NCI-H460 (cell line): ENCODE data around the gene WNT3A. TPM values are rescaled to one million over a fixed set of nuclear protein-coding genes. Genes with fewer than 3 reads are reported as not detected.
"Not testable (repeated sequence)": the region's sequence is repeated elsewhere in the genome, so short reads cannot be mapped to it uniquely, and the experiment has no call there.

Source experiments
- DNase-seq: peaks from one replicate; pipeline ENCODE4 v3.0.0-alpha.2; 2016; ENCODE audit warnings: low read depth; ENCODE audit errors: extremely low read depth
- polyA plus RNA-seq: library from polyadenylated mRNA; depleted of rRNA; stranded (reverse); fragments of >200 nt; gene quantifications from 2 replicates; pipeline ENCODE4 v1.2.3, GENCODE V29; 2014; cell fraction: nucleus; rRNA removed
- total RNA-seq: library from RNA; depleted of rRNA; stranded (reverse); fragments of >200 nt; shearing (Covaris generic); gene quantifications from 2 replicates; pipeline ENCODE4 v1.2.3, GENCODE V29; 2014; rRNA removed

WNT3A gene
- not detected in 2 replicates for total RNA-seq
- not detected in 2 replicates for polyA plus RNA-seq

DNA sequence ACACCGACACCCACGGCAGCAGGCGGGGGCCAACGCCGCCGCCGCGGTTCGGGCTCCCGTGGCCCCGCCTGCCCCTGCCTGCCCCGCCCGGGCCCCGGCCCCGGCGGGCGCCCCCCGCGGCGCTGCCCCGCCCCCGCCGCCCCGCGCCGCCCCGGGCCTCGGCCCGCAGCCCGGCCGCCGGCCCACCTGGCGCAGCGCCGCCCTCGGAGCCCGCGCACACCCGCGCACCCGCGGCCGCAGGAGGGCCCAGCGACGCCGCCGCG is at the start of gene WNT3A:
WNT3A (plus strand) TSS at position 213 of the 263 bp plus-strand sequence. CDS start 131 bp downstream, outside the sequence.
- DNase-seq: no peak

DNA sequence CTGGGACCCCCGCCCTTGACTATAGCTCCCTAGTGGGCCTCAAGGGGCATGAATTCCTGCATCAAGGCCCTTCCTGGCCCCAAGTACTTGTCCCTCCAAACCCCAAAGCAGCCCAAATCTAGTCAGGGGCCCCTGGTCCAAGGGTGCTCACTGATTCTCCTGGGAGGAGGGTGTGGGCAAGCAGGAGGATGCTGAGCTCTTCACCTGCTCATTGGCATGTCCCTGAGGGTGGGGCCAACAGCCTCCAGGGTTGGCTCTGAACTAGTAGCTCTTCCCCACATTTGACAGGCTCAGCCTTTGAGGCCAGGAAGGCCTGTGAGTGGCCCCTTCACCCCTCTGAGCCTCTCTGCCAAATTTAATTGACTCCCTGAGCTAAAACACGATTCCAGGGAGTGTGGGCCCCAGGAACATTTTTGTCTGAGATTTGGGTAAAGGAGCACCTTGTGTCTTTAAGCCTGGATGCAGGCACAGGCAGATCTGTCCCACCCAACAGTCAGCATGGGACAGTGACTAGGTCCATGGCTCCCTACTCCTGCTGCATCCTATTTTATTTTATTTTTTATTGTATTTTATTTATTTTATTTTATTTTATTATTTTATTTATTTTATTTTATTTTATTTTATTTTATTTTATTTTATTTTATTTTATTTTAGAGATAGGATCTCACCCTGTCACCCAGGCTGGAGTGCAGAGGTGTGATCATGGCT is 48.0 kb upstream of the WNT3A start:
- DNase-seq: no peak

GRCh38 chr1:227959325-227959860 is 47.4 kb upstream of the WNT3A start:
- DNase-seq: no peak

DNA sequence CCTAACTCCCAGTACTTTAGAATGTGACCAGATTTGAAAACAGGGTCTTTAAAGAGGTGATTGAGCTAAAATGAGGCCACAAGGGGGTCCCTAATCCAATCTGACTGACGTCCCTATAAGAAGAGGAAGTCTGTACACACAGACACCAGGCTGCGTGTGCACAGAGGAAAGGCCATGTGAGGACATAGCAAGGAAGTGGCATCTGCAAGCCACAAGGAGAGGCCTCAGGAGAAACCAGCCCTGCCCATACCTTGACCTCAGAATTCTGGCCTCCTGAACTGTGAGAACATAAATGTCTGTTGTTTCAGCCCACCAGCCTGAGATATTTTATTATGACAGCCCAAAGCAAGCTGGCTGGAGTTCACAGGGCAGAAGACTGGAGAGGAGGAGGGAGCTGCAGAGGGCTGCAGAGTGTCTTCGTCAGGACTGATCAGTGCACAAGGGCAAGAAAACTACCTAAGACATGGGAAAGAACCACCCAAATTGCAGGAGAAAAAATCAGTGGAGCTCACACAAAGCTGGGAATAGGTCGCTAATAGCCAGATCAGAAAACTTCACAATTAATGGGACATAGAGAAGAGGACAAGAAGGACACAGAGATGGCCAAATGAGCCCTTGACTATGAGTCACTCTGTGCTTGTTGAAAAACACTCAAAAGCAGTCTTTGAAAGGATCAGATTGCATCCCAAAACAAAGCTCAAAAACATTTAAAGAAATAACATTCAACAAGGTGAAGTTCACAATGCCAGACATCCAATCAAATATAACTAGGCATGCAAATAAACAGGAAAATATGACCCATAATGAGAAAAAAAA is 44.9 kb upstream of the WNT3A start:
- no peak for DNase-seq

GRCh38 chr1:227966733-227967132 is 40.1 kb upstream of the WNT3A start:
- DNase-seq: not testable (repeated sequence)

DNA sequence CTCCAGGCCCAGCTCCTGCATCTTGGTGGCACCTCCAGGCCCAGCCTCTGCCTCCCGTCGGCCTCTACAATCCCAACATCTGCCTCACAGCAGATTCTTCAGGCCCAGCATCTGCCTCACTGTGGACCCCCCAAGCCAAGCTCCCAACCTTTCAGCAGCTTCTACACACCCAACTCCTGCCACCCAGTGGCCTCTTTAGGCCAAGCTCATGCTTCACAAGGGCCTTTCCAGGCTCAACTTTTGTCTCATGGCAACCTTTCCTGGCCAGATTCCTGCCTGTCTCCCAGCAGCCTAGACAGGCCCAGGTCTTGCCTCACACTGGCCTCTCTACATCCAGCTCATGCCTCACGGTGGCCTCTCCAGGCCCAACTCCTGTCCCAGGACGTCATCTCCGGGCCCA is 39.0 kb upstream of the WNT3A start:
- not testable (repeated sequence) for DNase-seq

GRCh38 chr1:227970076-227970995 is 36.5 kb upstream of the WNT3A start:
- DNase-seq: not testable (repeated sequence)

DNA sequence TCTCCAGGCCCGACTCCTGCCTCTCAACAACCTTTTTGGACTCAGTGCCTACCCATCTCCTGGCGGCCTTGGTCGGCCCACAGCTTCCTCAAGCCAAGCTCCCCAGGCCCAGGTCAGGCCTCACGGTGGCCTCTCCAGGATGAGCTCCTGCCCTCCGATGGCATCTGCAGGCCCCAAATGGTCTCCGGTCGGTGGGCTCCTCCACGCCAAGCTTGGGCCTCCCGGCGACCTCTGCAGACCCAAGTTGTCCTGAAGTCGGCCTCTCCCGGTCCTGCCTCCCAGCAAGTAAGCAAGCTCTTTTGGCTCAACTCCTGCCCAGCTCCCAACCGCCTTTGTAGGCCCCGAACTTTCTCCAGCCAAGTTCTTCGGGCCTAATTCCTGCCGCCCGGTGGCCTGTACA is 35.6 kb upstream of the WNT3A start:
- DNase-seq: not testable (repeated sequence)

- not testable (repeated sequence) for DNase-seq
Measured at GRCh38 chr1:227971643-227972282, 35.0 kb upstream of the WNT3A start.

- DNase-seq: not testable (repeated sequence)
Measured at GRCh38 chr1:227972283-227972679, 34.5 kb upstream of the WNT3A start.

GRCh38 chr1:227972843-227973374 is 33.9 kb upstream of the WNT3A start:
- DNase-seq: not testable (repeated sequence)

DNA sequence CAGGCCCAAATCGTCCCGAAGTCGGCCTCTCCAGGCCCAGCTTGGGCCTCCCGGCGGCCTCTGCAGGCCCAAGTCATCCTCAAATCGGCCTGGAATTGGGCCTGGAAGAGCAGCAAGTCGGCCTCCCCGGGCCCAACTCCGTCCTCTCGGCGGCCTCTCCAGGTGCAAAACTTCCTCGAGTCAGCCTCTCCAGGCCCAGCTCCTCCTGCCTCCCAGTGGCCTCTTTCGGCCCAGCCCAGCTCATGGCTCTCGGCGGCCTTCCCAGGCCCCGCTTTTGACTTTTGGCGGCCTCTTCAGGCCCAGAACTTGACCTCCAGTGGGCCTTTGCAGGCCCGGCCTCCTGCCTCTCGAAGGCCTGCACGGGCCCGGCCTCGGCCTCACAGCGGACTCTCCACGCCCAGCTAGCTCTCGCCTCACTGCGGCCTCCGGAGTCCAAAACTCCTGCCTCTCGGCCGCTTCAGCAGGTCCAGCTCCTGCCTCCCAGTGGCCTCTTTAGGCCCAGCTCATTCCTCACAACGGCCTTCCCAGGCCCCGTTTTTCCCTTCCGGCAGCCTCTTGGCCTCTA is 33.0 kb upstream of the WNT3A start:
- not testable (repeated sequence) for DNase-seq

- DNase-seq: not testable (repeated sequence)
Measured at GRCh38 chr1:227975583-227976283, 31.1 kb upstream of the WNT3A start.

GRCh38 chr1:227987181-227987580 is 19.6 kb upstream of the WNT3A start:
- no peak for DNase-seq

DNA sequence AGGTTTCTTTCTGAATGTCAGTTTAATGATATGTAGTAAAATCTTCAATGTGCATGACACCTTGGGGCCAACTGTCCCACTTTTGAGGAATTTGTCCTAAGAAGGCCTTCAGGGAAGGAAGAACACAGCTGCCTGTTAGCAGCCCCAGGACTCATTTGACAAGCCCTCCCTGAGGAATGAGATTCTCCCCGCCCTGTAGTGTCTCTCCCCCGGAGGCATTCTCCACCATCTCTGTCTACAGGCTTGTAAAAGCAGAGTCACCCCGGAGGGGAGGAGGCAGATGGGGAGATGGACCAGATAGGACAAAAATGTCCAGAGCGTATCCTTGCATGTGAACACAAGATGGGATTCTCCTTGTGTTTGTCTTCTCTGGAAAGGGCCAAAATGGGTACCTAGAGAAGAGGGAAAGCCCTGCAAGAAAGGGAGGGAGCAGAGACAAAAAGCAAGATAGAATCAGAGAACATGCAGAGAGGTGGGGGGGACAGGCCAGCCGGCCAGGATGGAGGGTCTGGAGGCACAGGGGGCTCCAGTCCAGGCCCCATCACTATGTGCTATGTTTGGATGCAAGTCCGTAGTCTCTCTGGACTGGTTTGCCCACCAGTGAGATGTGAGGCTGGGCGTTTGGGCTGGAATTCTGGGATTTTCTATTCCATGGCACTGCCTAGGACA is 12.0 kb upstream of the WNT3A start:
- DNase-seq: no peak

DNA sequence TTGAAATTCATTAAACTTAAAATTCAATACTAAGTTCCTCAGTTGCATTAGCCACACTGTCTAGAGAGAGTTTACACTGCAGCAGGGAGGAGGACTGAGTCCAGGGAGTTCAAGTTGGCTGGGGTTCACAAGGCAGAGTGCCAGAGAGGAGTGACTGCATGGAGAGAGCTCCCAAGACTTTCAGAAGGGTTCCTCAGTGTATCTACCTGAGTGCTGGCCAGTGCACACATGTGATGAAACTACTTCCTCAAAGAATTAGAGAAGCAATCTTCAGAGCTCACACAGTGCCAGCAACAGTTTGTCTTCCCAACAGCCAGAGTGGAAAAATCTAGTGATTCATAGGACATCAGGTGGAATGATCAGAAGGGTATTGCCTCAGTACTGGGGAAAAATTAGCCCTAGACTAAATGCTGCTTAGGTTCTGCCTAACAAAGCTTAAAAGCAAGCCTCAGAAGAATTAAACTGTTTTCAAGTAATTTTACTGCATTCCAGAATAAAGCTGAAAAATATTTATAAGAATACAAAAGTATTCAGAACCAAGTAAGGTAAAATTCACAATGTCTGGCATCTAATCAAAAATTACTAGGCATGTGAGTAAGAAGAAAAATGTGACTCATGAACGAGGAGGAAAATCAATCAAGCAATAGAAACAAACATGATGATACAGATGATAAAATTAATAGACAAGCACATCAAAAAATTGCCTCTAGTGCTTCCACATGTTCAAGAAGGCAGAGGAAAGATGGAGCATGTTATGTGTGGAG is 10.4 kb upstream of the WNT3A start:
- no peak for DNase-seq

DNA sequence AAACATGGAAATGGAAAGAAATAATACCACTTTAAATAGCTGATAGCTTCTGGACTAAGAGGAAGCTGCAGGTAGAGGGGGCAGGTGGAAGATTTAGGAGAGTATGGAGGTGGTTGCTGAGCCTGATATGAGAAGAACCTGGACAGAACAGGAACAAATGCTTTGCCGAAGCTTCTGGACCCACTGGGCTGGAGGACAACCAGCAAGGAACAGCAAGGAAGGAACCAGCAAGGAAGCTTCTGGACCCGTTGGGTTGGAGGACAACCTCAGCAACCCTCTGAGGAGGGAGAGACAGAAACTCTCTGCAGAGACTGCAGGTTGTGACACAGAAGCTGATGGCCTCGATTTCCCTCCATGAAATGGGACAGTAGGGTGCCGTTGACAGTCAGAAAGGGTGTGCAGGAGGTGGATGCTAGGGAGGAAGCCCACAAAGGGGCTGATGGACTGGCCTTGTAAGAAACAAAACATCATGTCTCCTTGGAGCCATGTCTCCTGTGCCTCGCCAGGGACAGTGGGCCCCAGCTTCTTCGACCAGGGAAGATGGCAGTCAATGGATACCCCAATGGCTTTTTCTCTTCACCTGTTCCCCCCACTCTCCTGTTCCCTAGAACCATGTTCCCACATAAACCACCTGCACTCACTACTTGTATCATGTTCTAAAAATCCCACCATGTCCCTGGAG is 8.3 kb upstream of the WNT3A start:
- DNase-seq: no peak
